GM21619 (cell line): ENCODE measurements around the gene STK38L.

Experiments
- ATAC-seq: cut with Tn5 transposase; IDR thresholded peaks from one replicate; pipeline ENCODE4 v1.9.1; 2021; ENCODE audit not compliant: unreplicated experiment

The STK38L gene

DNA sequence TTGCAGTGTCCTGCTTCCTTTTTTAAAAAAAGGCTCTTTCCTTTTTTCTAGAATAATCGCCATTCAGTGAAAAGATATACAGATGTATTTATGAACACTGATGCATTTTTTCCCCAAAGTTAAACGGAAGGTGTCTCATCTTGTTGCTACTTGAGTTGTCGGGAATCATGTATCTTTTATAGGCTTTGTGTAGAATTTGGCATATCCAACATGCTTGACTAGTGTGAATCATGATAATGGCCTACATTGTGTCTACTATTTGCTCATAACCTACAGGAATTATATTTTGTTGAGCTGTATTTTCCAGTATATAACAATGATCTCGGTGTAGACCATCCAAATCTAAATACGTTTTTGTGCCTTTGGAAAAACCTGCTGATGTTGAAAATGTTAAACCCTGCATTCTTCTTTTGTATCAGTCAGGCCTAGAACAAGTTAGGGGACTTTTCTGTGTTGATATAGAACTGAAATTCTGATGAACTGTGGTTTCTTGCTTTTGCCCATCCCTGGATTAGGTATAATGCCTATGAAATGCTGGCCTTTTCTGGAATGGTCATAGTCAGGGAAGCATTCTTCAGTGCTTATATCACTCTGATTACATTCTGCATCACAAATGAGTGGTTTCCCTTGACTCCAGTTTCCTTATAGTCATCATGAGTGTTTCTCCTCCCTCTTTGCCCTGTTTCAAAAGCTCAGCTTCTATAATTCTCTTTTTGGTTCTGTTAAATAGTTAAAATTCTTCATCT lies 99.3 kb downstream of the STK38L start:
- ATAC-seq = no peak

DNA sequence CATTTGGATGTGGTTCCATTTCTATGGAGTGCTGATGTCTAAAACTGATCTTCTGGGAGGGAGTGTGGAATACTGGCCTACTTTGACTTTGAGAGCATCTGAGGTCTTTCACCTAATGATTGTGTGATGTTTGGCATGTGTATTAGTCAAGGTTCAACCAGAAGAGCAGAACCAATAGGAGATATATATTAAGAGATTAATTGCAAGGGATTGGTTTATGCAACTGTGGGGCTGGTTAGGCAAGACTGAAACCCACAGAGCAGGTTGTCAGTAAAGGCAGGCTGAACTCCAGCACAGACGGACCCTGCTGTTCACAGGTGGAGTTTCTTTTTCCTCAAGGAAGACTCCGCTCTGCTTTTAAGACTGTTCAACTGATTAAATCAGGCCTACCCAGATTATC lies 100.2 kb downstream of the STK38L start:
- ATAC-seq = no peak

DNA sequence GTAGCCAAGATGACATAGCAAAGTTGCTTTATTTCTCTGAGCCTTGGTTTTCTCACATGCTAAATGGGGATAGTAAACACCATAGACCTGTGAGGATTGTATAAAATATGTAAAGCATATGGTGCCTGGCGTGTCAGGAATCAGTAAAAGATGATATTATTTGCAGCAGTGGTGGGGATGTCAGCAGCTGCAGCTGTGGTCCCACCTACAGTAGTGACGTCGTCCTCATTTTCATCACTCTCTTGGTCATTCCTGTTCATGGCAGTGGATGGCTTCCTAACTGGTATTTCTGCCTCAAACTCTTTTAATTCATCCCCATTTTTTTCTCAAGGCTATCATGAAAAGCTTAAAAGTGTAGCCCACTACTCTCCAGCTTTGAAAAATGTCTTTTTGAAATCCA lies 100.7 kb downstream of the STK38L start:
- ATAC-seq = no peak

DNA sequence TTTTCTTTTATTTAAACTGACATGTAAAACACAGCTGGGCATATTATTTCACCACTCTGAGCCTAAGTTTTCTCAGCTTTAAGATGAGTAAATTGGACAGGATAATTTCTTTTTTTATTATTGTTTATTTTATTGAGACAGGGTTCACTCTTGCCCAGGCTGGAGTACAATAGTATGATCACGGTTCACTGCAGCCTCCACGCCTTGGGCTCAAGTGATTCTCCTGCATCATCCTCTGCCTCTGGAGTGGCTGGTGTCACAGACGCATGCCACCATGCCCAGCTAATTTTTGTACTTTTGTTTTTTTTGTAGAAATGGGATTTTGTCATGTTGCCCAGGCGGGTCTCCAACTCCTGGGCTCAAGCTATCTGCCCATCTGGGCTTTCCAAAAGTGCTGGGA lies 101.3 kb downstream of the STK38L start:
- no peak for ATAC-seq

DNA sequence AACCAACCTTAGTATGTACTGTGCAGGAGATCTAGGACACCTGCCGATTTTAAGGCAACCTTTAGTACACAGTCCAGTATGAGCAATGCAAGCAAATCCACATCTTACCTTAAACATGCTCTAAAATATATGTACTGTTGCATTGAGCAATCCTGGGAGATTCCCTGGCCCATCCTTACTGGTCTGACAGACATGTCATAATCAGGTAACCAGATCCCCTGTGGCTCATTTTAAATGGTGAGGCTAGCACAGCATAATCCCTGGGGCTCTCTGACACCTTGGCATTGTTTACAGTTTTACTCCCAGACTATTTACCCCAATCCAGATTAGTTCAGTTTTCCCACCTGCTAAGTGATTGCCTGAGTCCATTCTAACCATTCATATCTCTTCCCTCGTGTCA lies 103.7 kb downstream of the STK38L start:
- no peak for ATAC-seq

DNA sequence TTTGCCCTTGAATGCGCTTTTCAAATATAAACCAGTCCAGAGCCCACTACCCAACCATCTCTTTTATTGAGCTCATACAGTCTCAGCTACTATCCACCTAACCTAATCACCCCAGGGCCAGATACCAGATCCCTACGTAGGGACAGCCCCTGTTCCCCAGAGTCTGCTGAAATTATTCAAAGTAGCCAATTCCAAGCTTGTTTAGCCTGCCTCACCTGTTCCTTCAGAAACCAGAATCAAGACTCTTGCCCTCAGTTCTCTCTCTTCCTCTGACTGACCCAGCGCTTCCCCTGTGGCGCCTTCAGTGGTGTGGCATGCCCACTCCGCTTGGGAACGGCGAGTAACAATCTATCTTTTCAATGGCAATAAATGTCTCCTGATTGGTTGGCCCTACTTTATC lies 107.4 kb downstream of the STK38L start:
- no peak for ATAC-seq

DNA sequence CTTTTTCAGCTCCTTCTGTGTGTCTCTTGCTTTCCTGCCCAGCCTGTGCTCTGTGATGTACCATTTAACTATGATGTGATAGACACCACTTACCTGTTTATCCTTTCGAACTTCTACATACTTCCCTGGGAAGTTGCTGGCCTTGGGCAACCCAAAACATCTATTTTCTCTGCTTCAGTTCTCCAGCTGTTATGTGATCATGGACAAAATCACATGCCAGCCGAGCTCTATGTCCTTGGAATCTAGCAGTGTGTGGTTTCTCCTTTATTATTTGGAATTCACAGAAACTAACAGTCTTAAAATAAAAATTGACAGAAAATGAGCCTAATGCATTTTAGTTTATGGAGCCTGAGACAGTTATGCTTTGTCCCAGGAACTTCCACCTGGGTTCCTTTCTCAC lies 111.4 kb downstream of the STK38L start:
- no peak for ATAC-seq

DNA sequence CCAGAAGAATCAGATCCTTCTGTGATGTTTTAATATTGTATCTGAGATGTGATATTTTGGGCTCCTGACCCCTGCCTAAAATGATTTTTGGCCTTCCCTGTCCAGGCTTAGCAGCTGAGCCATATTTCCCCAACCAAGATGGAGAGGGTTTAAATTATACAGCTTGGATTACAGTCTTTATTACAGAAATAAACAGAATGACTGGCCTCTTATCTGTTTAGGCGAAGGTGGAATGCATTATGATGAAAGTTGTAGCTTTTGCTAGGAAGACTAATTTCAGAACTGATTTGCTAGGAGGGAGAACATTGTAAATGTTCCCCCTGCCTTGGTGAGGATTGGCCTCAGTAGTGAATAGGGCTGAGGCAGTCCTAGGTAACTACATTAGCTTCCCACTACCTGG lies 111.9 kb downstream of the STK38L start:
- ATAC-seq = no peak

DNA sequence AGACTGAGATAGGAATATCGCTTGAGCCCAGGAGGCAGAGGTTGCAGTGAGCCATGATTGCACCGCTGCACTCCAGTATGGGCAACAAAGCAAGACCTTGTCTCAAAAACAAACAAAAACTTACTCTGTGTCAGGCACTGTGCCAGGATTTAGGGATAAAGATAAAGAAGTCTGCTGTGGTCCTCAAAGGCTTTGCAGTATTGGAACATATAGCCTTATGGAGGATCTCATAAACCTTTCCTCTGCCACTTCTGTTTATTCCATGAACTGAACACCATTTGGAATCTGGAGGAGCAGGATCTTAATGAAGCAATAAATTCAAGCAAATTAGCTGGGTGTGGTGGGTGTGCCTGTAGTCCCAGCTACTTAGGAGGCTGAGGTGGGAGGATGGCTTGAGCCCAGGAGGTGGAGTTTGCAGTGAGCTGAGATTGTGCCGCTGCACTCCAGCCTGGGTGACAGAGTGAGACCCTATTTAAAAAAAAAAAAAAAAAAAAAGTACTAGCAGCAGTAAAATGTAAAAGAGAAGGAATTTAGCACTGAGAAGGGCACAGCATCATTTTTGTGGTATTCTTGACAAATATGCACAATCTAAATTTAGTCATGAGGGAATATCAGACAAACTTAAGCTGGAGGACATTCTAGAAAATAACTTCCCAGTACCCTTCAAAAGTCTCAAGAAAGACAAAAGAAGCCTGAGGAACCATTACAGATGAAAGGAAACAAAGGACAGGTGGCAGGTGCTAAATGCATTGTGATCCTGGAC lies 115.7 kb downstream of the STK38L start:
- ATAC-seq = no peak

DNA sequence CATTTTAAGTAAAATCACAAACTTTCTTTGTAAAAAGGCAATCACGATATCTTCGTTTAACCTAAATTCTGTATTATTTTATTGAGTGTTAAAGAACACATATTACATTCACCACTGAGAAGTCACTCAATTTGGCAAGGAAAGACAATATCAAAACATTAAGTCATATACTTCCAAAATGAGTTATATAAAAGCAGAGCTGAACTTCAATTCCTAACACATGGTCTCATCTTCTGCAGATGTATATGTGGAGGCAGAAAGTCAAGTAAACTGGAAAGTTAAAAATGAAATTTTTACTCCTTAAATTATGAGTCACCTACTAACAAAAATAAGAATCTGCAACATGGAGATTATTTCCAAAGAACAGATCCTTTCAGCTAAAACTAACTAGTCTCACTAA lies 117.3 kb downstream of the STK38L start:
- no peak for ATAC-seq

DNA sequence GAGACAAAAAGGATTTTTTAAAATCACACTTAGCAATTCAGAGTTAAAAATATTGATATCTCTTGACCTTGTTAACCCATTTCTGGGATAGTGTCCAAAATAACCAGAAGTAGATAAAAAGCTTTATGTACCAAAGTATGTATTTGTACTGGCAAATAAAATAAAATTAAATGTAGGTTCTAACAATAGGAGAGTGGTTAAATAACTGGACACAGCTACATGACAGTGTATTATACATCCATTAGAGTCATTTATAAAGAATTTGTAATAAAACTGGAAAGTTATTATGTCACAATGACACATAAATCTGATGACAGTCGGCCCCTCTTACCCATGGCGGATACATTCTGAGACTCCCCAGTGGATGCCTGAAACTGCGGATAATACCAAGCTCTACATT lies 122.5 kb downstream of the STK38L start:
- no peak for ATAC-seq

DNA sequence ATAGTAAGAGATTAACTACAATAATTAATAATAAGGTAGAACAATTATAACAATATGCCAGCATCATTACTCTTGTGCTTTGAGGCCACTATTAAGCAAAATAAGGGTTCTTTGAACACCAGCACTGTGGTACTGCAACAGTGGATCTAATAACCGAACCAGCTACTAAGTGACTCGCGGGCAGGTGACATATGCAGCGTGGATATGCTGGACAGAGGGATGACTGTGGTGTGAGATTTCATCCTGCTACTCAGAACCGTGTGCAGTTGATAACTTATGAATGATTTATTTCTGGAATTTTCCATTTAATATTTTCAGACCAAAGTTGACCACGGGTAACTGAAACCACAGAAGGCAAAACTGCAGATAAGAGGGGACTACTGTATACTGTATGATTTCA lies 123.0 kb downstream of the STK38L start:
- no peak for ATAC-seq
